ENCODE measurements around the gene OSBPL10.

- no peak for TF ChIP-seq CTCF (IDR thresholded peaks at IDR 0.05; ENCODE audit: low read length)
- TF ChIP-seq EZH2 (IDR thresholded peaks at IDR 0.05; ENCODE audit: borderline replicate concordance, low read length) = no peak
Measured at GRCh38 chr3:31891876-31892455, 89.1 kb downstream of the OSBPL10 start.

All from OCI-LY1 (cell line).